HG03108 (cell line): ENCODE data around the gene ETV6.
A peak's percentile ranks its signal among the peaks of the same experiment; 100 is the strongest.

Source experiments
- ATAC-seq: cut with Tn5 transposase; IDR thresholded peaks from one replicate; pipeline ENCODE4 v1.9.1; 2021; ENCODE audit warnings: moderate library complexity; ENCODE audit not compliant: unreplicated experiment

The ETV6 gene

DNA sequence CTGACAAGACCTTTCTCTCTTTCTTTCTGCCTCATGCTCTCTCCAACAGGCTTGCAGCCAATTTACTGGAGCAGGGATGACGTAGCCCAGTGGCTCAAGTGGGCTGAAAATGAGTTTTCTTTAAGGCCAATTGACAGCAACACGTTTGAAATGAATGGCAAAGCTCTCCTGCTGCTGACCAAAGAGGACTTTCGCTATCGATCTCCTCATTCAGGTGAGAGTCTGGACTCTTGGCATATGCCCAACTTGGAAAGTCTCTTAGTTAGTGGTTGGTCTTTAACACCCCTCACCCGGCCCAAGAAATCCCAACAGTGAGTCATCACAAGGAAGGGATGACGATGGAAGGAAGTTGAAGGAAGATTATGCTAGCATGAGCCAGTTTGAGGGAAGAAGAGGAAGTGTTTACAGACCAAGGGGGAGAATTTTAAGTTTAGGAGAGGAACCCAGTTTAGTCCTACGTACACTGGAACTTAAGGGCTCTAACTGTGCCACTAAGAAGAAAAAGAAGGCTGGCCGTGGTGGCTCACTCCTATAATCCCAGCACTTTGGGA, 189.7 kb downstream of the ETV6 start:
- ATAC-seq: no peak

DNA sequence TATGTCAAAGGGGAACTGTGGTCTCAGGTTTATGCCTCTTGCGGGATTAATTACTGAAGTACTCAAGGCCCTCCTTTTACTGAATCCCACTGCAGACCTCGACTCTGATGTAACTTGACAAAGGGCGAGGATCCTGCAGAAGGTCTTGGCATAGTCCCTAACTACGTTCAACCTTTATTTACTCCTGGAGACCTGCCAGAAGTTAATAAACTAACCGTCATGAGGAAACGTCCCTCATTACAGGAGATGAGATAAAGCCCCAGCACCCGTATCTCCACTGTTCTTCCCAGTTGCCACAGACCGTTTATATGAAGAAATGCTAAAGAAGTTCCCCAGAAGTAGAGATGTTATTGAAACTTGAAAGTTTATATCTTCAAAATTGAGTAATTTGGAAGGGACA, 190.9 kb downstream of the ETV6 start:
- ATAC-seq: no peak

DNA sequence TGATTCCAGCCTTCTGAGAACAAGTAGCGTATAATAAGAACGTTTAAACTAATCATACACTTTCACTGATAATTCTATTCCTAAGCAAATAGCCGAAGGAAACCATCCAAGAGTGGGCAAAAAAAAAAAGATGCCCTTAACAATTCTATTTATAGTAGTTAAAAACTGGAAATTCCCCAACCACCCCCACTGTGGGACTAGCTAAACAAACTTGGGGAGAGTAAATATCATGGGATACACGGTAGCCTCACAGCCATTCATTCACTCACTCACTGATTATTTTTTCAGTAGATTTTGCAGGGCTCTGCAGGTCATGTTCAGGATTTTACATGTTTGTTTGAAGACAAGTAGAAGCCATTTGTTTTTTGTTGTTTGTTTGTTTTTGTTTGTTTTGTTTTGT, 197.0 kb downstream of the ETV6 start:
- no peak for ATAC-seq

DNA sequence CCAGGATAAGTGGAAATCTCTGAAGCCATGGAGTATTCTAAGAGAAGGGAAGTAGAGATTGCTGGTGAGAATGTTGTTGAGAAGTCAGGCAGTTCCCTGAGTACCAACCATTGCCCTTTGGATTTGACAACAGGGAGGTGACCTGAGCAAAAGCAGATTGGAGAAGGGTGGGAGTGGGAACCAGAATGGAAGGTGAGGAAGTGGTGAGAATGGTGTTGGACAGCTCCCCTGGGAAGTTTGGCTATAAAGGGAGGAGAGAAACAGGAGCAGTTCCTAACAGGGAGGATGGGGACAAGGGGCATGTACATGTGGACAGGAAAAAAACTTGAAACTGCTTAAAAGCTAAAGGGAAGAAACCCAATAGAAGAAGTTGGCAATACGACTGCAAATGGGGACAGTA, 198.1 kb downstream of the ETV6 start:
- no peak for ATAC-seq

DNA sequence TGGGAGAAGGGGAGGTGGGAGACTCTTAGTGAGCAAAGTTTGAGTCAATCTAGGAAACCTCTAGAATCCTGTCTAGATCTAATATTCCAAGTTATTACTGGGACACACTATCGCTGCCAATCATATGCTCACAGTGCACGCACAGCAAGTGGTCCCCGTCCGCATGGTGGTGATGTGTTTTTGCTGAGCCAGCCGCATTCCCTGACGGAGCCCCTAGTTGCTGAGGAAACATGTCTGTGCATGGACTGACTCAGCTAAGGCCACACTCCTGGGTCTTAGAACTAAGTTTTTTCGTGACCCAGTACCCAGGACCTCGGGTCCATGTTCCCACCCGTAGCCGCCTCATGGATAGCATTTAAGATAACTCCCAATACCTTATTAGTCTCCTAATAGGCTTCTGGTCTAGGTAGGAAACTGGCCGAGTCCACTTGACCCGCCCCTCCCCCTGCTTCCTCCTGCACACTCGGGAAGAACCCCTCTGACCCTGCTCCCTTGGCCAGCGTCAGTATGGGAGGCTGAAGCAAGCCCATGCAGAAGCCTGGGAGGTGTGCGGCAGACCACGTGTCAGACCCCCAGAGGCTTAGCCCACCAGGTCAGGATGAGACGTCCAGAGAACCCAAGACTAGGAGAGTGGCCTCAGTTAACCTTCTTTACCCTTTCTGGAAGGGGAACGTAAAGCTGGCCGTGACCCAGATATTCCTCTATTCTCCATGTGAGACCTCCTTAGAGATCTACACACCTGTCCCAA, 200.5 kb downstream of the ETV6 start:
- no peak for ATAC-seq

DNA sequence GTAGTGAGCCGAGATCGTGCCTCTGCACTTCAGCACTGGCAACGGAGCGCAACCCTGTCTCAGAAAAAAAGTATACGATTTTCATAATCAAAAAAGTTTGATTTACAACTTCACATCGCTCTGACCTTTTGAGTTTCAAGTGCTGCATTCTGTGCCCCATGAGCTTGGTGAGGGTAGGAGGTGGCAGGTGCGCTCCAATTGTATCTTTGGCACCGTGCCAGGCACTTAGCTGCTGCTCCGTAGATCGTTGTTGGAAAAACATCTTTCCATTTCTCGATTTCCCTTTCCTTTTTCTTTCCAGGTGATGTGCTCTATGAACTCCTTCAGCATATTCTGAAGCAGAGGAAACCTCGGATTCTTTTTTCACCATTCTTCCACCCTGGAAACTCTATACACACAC, 203.7 kb downstream of the ETV6 start:
- ATAC-seq: no peak

DNA sequence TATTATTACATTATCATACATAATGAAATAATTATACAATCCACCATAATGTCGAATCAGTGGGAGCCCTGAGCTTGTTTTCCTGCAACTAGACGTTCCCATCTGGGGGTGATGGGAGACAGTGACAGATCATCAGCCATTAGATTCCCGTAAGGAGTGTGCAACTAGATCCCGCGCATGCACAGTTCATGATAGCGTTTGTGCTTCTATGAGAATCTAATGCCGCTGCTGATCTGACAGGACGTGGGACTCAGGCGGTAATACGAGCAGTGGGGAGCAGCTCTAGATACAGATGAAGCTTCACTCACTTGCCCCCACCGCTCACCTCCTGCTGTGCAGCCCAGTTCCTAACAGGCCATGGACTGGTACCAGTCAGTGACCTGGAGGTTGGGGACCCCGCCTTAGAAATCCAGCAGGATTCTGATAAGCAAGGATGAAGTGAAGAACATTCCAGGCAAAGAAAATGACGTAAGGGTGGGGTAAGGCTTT, 204.6 kb downstream of the ETV6 start:
- no peak for ATAC-seq

DNA sequence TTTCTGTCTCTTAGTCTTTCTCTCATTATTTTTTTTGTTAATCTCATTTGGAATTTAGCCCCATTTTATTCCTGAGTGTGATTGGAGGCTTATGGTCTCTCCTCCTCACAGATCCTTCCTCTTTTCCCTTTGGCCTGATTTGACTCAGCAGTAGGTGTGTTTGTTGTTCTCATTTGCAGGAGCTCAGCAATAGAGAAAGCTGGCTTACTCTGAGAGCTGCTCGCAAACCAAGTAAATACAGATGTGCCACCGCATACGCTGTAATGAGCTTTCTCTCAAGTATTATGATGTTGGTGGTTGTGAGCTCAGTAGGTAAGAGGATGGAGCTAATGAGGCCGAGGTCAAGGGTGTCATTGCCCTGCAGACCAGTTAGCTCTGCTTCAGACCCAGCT, 206.5 kb downstream of the ETV6 start:
- ATAC-seq: peak; percentile 67

DNA sequence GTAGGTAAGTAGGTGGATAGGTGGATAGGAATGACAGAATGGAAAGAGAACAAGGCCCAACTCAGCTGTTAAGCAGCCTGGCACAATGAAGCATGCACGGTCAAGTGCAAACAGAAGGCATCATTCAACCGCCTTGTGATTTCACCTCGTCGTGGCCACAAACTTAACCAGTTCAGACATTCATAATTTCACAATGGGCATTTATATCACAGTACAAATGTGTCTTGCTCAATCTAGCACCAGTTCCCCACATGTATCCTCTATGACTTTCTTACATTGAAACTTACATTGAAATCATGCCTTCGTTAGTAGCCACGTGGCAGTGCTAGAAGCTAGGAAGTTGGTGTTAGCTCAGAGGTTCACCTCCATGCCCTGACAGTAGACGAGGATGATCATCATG, 207.5 kb downstream of the ETV6 start:
- no peak for ATAC-seq

DNA sequence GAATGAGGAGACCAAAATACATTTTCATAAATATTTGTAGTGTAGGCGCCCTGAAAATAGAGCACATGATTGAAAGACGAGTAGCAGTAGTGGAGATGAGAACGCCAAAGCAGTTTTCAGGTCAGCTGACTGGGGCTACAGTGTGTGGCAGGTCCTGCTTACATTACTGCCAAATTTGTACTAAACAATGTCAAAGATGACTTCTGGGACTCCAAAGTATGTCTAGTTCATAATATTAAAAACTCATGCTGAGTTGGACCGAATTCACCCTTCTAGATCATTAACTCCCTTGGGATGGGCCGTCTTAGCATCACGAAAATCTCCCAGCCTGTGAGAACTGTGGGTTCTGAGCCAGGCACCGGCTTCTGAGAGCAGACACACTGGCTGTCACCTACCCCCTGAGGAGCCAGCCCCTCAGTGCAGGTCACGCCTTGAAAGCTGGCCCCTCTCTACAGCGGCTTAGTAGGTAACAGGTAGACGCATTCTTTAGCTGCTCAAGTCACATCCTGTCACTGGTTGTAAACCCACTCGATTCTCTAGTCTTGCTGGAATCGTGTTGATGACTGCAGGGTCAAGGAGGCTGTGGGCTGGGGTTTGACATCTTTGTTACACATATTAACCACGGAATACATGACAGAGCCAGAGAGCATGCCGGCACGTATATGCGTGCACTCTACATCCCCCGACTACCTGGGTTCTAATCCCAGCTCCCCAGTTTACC, 210.4 kb downstream of the ETV6 start:
- ATAC-seq: no peak

DNA sequence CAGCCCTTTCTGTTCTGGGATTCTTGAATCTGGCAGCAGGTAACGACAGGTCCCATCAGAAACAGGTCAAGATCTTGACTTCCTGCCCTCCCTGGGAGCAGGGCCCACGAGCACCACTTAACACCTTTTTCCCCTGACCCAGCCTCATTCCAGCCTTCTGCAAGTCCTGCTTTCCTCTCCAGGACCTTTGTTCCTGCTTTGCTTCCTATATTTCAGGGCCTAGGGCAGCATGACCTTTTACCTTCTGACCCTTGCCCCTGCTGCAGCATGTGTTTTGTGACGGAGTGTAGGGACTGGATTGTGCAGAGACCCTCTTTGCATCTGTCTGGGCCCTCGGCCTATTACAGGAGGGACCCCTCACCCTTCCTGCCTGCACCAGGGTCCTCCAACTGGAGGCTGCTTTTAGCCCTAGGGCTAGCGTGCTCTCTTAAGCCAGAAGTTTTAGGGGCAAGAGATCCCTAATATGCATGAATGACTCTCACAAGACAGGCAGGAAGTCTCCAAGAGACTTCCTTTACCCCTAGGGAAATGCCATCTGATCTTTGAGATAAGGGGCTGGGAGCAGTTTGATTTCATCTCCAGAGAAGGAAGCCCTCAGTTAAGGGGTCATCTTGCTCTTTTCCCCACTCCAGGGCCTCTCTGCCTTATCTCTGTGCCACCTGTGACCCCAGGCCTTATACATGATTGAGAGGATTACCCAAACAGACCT, 211.8 kb downstream of the ETV6 start:
- no peak for ATAC-seq

DNA sequence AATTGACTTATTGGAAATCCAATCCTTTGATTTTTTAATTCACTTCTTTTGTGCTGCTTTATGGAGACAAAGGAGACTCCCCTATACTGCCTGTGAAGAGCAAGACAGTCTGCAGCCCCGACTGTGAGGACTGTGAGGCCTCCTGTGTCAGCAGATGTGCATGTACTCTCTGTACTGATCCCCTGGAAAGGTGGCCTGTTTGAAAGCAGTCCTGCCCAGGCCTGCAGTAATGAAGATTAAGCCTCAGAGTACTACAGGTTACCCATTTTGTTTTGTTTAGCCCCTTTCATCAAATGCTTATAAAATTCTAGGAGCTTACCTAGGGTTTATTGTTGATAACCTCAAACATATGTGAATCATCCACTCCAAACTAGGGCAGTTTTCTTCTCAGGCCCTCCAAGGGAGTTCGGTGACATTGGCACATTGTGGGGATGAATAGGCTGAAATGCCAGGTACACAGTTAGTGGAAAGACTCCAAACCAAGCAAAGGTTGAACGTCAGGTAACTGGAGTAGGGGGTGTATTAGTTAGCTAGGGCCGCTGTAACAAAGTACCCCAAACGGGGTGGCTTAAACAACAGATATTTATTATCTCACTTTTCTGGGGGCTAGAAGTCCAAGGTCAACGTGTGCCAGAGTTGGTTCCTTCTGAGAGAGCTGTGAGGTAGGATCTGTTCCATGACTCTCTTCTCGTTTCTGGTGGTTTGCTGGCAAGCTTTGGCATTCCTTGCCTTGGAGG, 212.6 kb downstream of the ETV6 start:
- no peak for ATAC-seq

DNA sequence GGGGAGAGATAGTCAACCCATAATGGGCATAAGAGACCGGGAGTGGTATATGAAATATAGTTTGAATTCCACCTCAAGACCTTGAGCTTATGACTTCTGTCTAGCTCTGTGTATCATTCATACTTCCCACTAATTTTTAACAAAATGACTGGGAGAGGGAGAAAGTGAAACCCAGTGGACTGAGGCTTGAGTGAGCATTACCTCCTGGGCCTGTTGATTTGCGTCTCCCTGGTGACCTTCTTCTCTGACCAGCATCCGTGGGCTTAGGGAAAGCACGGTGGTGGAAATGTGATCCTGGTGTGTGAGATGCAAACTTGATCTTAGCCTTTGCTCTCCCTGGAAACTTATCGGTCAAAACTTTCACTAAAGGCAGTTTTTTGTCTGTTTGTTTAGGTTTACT, 213.3 kb downstream of the ETV6 start:
- no peak for ATAC-seq

DNA sequence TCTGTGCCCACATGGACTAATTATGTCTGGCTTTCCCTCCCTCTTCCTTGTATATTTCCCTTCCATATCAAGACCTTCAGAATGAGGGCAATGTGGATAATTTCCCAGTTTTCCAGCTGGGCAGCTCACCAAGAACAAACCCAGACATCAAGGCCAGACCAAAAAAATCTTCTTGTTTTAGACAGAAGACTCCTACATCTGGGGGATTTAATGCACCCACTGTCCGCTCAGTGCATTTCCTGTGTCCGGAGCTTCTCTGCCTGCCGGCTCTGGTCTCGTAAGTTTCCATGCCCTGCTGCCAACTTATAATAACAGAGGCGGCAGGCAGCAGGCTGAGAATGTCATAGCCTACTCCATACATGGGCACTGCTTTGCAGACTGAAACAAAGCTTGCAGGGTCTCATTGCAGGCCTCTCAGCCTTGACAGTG, 214.0 kb downstream of the ETV6 start:
- ATAC-seq: no peak

DNA sequence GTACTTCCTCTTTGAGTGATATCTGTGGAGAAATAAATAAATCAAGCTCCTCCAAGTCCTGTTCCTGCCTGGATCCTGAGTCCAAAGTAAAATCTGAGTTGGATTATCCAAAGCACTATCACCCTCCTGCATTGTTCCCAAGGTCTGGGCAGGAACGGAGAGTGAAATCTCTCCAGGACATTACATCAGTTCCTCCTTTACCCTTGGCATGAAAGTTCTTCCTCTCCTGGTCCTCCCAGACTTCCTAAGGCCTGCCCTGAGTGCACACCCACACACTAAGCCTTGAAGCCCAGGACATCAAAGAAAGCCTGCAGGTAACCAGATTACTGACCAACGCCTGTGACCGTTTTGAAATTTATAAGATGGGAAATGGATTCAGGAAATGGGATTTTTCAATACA, 214.5 kb downstream of the ETV6 start:
- ATAC-seq: no peak

DNA sequence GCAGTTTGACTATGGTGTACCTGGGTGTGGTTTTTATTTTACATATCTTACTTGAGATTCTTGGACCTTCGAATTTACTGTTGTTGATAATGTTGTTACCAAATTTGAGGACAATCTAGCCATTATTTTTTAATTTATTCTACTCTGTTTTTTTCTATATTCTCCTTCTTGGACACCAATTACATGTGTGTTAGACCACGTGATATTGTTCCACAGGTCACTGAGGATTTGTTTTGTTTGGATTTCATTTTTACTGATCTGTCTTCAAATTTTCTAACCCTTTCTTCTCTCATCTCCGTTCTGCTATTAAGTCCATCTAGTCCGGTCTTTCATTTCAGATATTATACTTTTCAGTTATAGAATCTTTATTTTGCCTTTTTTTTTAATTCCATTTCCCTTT, 216.3 kb downstream of the ETV6 start:
- no peak for ATAC-seq

DNA sequence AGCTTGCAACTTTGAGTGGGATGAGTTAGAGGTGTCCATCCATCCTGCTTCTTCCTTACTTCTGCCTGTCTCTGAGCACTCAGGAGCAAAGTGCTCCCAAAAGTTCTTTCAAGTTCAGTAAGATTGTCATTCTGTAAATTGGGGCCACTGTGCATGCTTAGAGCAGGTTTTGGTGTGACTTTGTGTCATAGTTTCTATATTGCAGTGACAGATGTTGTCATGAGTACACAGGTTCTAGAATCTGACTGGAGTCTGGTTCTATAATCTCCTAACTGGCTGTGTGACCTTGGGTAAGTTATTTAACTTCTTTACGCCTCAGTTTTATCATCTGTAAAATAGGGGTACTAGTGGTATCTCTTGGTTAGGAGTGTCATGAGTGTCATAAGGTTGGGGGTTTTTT, 218.6 kb downstream of the ETV6 start:
- ATAC-seq: no peak

DNA sequence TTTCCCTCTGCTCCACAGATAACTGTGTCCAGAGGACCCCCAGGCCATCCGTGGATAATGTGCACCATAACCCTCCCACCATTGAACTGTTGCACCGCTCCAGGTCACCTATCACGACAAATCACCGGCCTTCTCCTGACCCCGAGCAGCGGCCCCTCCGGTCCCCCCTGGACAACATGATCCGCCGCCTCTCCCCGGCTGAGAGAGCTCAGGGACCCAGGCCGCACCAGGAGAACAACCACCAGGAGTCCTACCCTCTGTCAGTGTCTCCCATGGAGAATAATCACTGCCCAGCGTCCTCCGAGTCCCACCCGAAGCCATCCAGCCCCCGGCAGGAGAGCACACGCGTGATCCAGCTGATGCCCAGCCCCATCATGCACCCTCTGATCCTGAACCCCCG, 219.9 kb downstream of the ETV6 start:
- ATAC-seq: no peak

DNA sequence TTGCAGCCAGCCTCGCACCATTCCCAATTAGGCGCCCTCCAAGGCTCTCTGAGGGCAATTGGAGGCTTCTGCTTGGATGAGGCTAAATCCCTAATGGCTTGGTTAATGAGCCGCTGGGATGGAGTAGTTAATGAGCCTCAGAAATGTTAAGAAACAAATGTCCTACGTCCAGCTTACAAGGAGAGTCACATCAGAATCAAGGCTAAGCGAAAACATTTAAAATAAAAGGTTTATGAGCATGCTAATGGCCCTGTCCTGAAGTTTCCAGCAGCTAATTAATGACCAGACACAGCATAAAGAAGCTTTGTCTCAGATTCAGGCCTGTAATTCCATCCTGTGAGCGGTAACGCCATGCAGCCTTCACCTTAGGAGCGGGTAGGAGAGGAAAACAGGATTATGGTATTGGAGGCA, 220.6 kb downstream of the ETV6 start:
- ATAC-seq: no peak

DNA sequence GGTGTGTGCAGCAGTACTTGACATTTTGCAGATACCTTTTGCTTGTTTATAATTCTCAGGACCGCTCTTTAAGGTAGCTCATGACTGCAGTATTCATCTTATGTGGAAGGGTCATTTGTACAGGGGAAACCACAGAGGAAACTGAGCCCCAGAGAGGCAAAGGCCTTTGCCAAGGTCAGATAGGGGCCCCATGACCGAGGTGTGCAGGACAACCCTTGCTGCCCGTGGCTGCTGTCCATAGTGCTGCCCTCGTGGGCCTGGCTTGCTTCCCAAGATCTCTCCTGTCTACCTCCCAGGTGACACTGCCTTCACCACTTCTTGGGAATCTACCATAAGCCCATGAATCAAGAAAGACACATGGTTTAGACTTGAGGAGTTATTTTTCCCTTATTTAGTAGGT, 222.6 kb downstream of the ETV6 start:
- ATAC-seq: no peak

DNA sequence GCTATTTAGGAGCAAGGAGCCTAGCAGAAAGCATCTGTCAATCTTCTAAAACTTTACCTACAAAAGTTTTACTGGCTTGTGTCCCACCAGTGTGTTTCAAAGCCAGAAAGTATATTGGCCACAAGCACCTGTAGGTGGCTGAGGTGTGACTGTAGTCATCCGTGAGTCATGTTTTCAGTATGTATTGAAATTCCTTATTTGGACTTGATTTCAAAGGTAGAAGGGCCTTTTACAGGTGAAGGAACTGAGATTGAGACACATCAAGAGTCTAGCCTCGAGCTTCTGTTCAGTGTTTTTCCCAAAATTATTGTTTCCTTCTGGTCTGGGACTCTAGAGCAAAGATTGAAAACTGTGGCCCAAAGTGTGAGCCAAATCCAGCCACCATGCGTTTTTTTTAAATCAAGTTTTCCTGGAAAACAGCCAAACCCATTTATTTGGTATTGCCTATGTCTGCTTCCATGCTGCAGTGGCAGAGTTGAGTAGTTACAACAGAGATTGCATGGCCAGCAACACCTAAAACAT, 226.0 kb downstream of the ETV6 start:
- no peak for ATAC-seq
